ENCODE results near the gene DOCK1.

Gene DOCK1

GRCh38 chr10:127079392-127079791 is 174.2 kb downstream of the DOCK1 start:
- TF ChIP-seq, protein P1, sequence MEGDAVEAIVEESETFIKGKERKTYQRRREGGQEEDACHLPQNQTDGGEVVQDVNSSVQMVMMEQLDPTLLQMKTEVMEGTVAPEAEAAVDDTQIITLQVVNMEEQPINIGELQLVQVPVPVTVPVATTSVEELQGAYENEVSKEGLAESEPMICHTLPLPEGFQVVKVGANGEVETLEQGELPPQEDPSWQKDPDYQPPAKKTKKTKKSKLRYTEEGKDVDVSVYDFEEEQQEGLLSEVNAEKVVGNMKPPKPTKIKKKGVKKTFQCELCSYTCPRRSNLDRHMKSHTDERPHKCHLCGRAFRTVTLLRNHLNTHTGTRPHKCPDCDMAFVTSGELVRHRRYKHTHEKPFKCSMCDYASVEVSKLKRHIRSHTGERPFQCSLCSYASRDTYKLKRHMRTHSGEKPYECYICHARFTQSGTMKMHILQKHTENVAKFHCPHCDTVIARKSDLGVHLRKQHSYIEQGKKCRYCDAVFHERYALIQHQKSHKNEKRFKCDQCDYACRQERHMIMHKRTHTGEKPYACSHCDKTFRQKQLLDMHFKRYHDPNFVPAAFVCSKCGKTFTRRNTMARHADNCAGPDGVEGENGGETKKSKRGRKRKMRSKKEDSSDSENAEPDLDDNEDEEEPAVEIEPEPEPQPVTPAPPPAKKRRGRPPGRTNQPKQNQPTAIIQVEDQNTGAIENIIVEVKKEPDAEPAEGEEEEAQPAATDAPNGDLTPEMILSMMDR (conservative IDR thresholded peaks at IDR 0.05): no peak
- no peak for TF ChIP-seq ZFX (IDR thresholded peaks at IDR 0.05)

DNA sequence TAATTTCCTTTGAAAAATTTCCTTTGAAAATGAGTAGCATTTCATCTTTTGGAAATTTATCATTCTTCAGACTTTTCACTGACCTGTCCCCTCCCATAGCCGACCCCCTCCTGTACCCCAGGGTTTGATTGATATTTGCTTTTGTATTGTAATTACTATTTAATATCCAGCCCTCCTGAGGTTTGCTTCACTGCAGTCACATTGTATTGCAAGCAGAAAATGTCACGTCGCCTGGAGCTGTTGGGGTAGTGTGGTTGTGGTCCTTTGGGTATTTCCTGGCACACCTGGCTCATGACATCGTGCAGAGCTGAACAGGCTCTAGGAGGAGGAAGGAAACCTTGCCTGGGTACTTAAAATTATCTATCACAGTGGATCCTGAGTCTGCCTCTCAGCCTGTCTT is 175.1 kb downstream of the DOCK1 start:
- no peak for TF ChIP-seq ZFX (IDR thresholded peaks at IDR 0.05)
- TF ChIP-seq, protein P1 (conservative IDR thresholded peaks at IDR 0.05): no peak
- H3K27ac ChIP-seq: no peak overlapping the region

More at GRCh38 chr10:127079392-127079791, 174.2 kb downstream of the DOCK1 start:
- no peak overlapping the region for H3K27ac ChIP-seq

GRCh38 chr10:127081851-127082345 is 176.7 kb downstream of the DOCK1 start:
- no peak for TF ChIP-seq ZFX (IDR thresholded peaks at IDR 0.05)
- TF ChIP-seq, protein P1 (conservative IDR thresholded peaks at IDR 0.05): no peak
- H3K27ac ChIP-seq: no peak overlapping the region

DNA sequence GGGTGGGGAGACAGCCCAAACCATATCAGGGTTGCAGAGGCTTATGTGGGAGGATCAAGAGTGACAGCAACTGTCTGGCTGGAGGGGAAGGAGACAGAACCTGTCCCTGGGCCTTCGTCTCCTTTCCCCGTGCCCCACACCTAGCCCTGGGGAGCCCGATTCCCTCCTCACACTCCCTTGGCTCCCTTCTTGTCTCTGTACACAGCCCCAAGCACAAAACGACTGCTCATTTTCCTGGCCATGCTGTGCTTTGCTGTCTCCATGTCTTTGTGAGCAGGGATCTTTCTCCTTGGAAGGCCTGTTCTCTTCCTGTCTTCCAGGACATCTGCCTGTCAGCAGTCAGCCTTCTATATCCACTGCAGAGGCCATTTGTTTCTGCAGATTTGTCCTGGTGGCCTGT is 177.4 kb downstream of the DOCK1 start:
- TF ChIP-seq ZFX (IDR thresholded peaks at IDR 0.05): no peak
- TF ChIP-seq, protein P1 (conservative IDR thresholded peaks at IDR 0.05): no peak
- H3K27ac ChIP-seq: no peak overlapping the region

- H3K27ac ChIP-seq: no peak overlapping the region
- TF ChIP-seq, protein P1 (conservative IDR thresholded peaks at IDR 0.05): no peak
- no peak for TF ChIP-seq ZFX (IDR thresholded peaks at IDR 0.05)
Observed at GRCh38 chr10:127085957-127086356, 180.7 kb downstream of the DOCK1 start.

GRCh38 chr10:127088908-127089307 is 183.7 kb downstream of the DOCK1 start:
- no peak for TF ChIP-seq ZFX (IDR thresholded peaks at IDR 0.05)
- TF ChIP-seq, protein P1 (conservative IDR thresholded peaks at IDR 0.05): no peak
- H3K27ac ChIP-seq: no peak overlapping the region

DNA sequence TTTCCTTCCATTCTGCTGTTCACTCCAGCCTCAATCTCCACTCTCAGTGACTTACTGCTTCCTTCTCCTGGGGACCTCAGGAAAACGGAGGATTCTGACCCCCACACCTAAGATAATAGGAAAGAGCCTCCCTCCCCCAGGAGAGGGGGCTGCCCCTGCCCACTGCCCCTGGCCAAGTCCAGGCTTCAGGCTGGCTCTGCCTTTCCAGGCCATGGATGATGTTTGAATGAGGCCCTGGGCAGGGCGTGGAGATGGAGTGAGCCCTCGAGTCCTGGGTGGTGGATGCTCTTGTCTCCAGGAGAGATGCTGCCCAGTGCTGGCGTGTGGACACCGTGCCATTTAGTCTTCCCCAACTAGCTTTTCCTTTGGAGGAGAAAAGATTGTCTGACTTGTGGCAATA is 184.2 kb downstream of the DOCK1 start:
- TF ChIP-seq, protein P1 (conservative IDR thresholded peaks at IDR 0.05): no peak
- TF ChIP-seq ZFX (IDR thresholded peaks at IDR 0.05): no peak
- no peak overlapping the region for H3K27ac ChIP-seq

All from C4-2B (cell line).